Mucosa of descending colon (tissue), 3 donors: ENCODE results near the gene C6orf120. TPM values are rescaled to one million over a fixed set of nuclear protein-coding genes. Genes with fewer than 3 reads are reported as not detected.

Experiments
- ATAC-seq: fragments of 200-7000 bp; cut with Tn5 transposase; one replicate; pipeline ENCODE4 v1.9.1; 2020; ENCODE audit warnings: mild to moderate bottlenecking, moderate library complexity
- DNase-seq, 3 donors: peaks; one replicate each; pipeline ENCODE4 v3.0.0-alpha.2; 2020
- H3K36me3 ChIP-seq: fragments of 200-600 bp; one replicate; pipeline ENCODE4 v1.8.0; 2021; ENCODE audit warnings: low read depth, mild to moderate bottlenecking
- H3K4me1 ChIP-seq: fragments of 200-600 bp; one replicate; pipeline ENCODE4 v1.8.0; 2021; ENCODE audit warnings: low read depth, mild to moderate bottlenecking
- H3K4me3 ChIP-seq: fragments of 200-600 bp; one replicate; pipeline ENCODE4 v1.8.0; 2021; ENCODE audit warnings: mild to moderate bottlenecking
- H3K9me3 ChIP-seq: fragments of 200-600 bp; one replicate; pipeline ENCODE4 v1.8.0; 2021; ENCODE audit warnings: mild to moderate bottlenecking
- CTCF ChIP-seq: fragments of 200-600 bp; IDR thresholded peaks from one replicate; pipeline ENCODE4 v1.8.0; 2022; ENCODE audit warnings: antibody characterized with exemption, mild to moderate bottlenecking
- intact Hi-C, 2 donors: fragments of 100-400 bp; cut with DNase I in 1 of 2; cut with micrococcal nuclease in 1 of 2; formaldehyde crosslinking; loops; one replicate each; pipeline versions ENCODE4 v1.11.0 to v1.11.1; 2022; cut with DNase I, micrococcal nuclease
- total RNA-seq, 3 donors: library from RNA; stranded (reverse); fragmentation: NEBNext Ultra II Directional in 2 of 3; extraction: Animal tissue kit (Norgen Biotek cat#: 25700) in 2 of 3; gene quantifications; one replicate each; pipeline versions ENCODE4 v1.2.1 to v1.2.4, GENCODE V29; 2021 to 2023
- donor health status: DM: no; HTN: no; CAD: no; lungs with moderate emphysema.
- donor health status: DM: no; HTN: no; CAD: no.
- donor health status: DM: no; HTN: yes; CAD: no.

C6orf120 gene
- total RNA-seq, 3 donors from 2014 or later, result 25.3 to 28.7 (median 27.5) TPM

DNA sequence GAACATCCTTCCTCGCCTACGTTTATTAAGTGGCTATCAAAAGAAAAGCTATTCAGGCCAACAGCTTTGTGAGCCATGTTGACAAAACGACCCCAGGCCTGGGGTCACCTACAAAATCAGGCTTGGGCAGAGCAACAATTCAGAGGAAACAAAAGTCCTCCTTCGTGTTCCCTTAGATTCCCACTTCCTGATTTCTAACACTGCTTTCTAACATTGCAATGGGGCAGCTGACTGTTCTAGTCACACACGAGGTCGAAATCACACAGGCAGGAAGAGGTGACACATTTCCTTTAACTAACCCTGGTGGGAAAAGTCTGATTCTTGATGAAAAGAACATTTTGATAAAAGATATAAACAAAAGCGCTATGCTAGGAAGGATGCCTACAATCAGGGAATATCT lies 32.0 kb upstream of the C6orf120 start:
- no peaks in the 10 kb centered on the region for H3K36me3 ChIP-seq
- DNase-seq (no peak), ATAC-seq (no peak)
- TF ChIP-seq CTCF, result no peak
- no peaks in the 10 kb centered on the region for H3K4me1 ChIP-seq
- no peaks in the 10 kb centered on the region for H3K9me3 ChIP-seq
- intact Hi-C loops, result no loop called here
- no peak overlapping the region for H3K4me3 ChIP-seq

- Histone ChIP-seq H3K36me3 (no peaks in the 10 kb centered on the region), H3K4me3 (no peak overlapping the region), H3K4me1 (no peaks in the 10 kb centered on the region), H3K9me3 (no peaks in the 10 kb centered on the region)
- TF ChIP-seq CTCF, result no peak
- ATAC-seq (no peak), DNase-seq (no peak)
- intact Hi-C loops, result no loop called here
These were observed 30.4 kb upstream of the C6orf120 start for GRCh38 chr6:169671563-169671962.

DNA sequence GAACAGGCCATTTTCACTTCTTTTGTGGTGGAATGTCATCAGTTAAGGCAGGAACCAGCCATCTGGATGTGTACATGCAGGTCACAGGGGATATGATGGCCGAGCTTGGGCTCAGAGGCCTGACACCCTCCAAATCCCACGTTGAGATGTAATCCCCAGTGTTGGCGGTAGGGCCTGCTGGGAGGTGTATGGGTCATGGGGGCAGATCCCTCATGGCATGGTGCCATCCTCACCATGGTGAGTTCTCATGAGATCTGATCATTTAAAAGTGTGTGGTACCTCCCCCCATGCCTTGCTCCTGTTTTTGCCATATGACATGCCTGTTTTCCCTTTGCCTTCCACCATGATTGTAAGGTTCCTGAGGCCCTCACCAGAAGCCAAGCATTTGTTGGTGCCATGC lies 26.9 kb upstream of the C6orf120 start:
- no peak for ATAC-seq
- Histone ChIP-seq H3K4me1 (no peaks in the 10 kb centered on the region), H3K9me3 (no peaks in the 10 kb centered on the region), H3K36me3 (peaks cover 4% of the 10 kb centered on the region), H3K4me3 (no peak overlapping the region)
- intact Hi-C loops, result no loop called here
- no peak for DNase-seq
- no peak for TF ChIP-seq CTCF

DNA sequence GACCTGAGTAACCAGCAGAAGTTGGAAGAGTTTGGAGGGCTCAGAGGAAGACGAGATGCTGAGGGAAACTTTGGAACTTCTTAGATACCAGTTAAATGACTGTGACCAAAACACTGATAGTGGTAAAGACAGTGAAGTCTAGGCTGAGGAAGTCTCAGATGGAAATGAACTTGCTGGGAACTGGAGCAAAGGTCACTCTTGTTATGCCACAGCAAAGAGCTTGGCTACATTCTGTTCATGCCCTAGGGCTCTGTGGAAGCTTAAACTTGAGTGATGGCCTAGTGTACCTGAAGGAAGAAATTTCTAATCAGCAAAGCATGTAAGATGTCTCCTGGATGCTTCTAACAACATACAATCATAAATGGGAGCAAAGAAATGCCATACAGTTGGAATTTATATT lies 24.8 kb upstream of the C6orf120 start:
- Histone ChIP-seq H3K36me3 (peaks cover 4% of the 10 kb centered on the region), H3K9me3 (no peaks in the 10 kb centered on the region), H3K4me1 (no peaks in the 10 kb centered on the region), H3K4me3 (no peak overlapping the region)
- no peak for DNase-seq
- no peak for TF ChIP-seq CTCF
- no peak for ATAC-seq
- intact Hi-C loops, result no loop called here

DNA sequence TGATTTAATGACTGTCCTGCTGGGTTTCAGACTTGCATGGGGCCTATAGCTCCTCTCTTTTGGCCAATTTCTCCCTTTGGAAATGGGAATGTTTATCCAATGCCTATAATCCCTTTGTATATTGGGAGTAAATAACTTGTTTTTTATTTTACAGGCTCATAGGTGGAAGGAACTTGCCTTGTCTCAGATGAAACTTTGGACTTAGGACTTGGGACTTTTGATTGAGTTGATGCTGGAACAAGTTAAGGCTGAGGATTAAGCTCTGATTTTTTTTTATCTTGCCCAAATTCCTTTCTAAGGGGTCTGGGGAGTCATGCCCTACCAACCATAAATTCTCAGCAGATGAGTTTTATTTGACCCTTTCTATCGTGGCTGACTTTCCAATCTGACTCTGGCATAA lies 23.6 kb upstream of the C6orf120 start:
- intact Hi-C loops, result no loop called here
- TF ChIP-seq CTCF, result no peak
- H3K36me3 ChIP-seq, result peaks cover 4% of the 10 kb centered on the region
- DNase-seq (no peak), ATAC-seq (no peak)
- no peaks in the 10 kb centered on the region for H3K9me3 ChIP-seq
- H3K4me1 ChIP-seq, result no peaks in the 10 kb centered on the region
- H3K4me3 ChIP-seq, result no peak overlapping the region

DNA sequence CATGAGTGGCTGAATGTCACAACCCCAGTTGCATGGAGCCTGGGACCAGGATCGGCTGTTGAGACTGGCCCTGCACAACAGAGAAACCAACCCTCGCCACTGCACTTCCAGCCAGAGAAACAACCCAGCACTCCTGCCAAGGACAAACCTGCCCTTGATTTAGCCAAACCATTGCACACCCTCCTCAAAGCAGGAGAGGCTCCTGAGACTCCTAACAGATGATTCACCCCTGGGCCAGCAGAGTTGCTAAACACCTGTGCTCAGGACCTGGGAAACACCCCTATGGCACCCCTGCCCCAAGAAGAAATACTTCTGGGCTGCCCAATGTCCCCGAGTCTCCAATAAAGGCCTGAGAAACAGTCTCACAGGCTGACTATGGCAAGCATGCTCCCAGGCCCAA lies 17.9 kb upstream of the C6orf120 start:
- DNase-seq, result no peak
- H3K9me3 ChIP-seq, result peaks cover 19% of the 10 kb centered on the region

More for the DNA sequence above, 17.9 kb upstream of the C6orf120 start:
- Histone ChIP-seq H3K4me3 (no peak overlapping the region), H3K36me3 (peaks cover 4% of the 10 kb centered on the region), H3K4me1 (no peaks in the 10 kb centered on the region)
- ATAC-seq, result no peak
- TF ChIP-seq CTCF, result no peak
- intact Hi-C loops, result no loop called here
